HK-2 (cell line): ENCODE results near the gene EXOC6B.

Experiments used
- DNase-seq: peaks from one replicate; pipeline ENCODE4 v3.0.0-alpha.2; 2018; ENCODE audit not compliant: unreplicated experiment

EXOC6B gene

GRCh38 chr2:72211777-72212485, 613.9 kb downstream of the EXOC6B start:
- DNase-seq, result no peak

GRCh38 chr2:72211350-72211749, 614.5 kb downstream of the EXOC6B start:
- no peak for DNase-seq

GRCh38 chr2:72210470-72210869, 615.4 kb downstream of the EXOC6B start:
- peak; percentile 22 for DNase-seq

GRCh38 chr2:72208225-72208624, 617.6 kb downstream of the EXOC6B start:
- DNase-seq, result no peak

- DNase-seq, result no peak
Measured at GRCh38 chr2:72207334-72207733, 618.5 kb downstream of the EXOC6B start.

- DNase-seq, result no peak
Measured at GRCh38 chr2:72205504-72205881, 620.3 kb downstream of the EXOC6B start.

- no peak for DNase-seq
Measured at GRCh38 chr2:72204786-72205503, 620.9 kb downstream of the EXOC6B start.

- no peak for DNase-seq
Measured at GRCh38 chr2:72204156-72204785, 621.6 kb downstream of the EXOC6B start.

GRCh38 chr2:72198532-72199241, 627.1 kb downstream of the EXOC6B start:
- DNase-seq, result no peak

GRCh38 chr2:72193723-72194122, 632.1 kb downstream of the EXOC6B start:
- no peak for DNase-seq

GRCh38 chr2:72191441-72191840, 634.4 kb downstream of the EXOC6B start:
- no peak for DNase-seq

GRCh38 chr2:72185206-72185605, 640.6 kb downstream of the EXOC6B start:
- DNase-seq, result no peak

- no peak for DNase-seq
Measured at GRCh38 chr2:72183466-72183865, 642.4 kb downstream of the EXOC6B start.

- no peak for DNase-seq
Measured at GRCh38 chr2:72183016-72183415, 642.8 kb downstream of the EXOC6B start.

GRCh38 chr2:72182547-72182946, 643.3 kb downstream of the EXOC6B start:
- no peak for DNase-seq

GRCh38 chr2:72181616-72182015, 644.2 kb downstream of the EXOC6B start:
- DNase-seq, result no peak

GRCh38 chr2:72180351-72180750, 645.5 kb downstream of the EXOC6B start:
- DNase-seq, result no peak

- DNase-seq, result no peak
Measured at GRCh38 chr2:72178551-72178950, 647.3 kb downstream of the EXOC6B start.

GRCh38 chr2:72176281-72176680, 649.6 kb downstream of the EXOC6B start:
- DNase-seq, result no peak

- DNase-seq, result no peak
Measured at GRCh38 chr2:72175636-72176035, 650.2 kb downstream of the EXOC6B start.

- no peak for DNase-seq
Measured at GRCh38 chr2:72173640-72174321, 652.1 kb downstream of the EXOC6B start.

- DNase-seq, result no peak
Measured at GRCh38 chr2:72172478-72172877, 653.4 kb downstream of the EXOC6B start.
